Stimulated activated CD8-positive, alpha-beta memory T cell treated with anti-CD3 and anti-CD28 coated beads, Interleukin-15, amount 100 ng/mL, for 48 hours (primary cell): ENCODE results near the gene OTOP3.

Experiments
- DNase-seq, 2 donors: peaks; one replicate each; pipeline ENCODE4 v3.0.0-alpha.2; 2020; ENCODE audit warnings: low read depth in 2 of 2

Gene OTOP3

DNA sequence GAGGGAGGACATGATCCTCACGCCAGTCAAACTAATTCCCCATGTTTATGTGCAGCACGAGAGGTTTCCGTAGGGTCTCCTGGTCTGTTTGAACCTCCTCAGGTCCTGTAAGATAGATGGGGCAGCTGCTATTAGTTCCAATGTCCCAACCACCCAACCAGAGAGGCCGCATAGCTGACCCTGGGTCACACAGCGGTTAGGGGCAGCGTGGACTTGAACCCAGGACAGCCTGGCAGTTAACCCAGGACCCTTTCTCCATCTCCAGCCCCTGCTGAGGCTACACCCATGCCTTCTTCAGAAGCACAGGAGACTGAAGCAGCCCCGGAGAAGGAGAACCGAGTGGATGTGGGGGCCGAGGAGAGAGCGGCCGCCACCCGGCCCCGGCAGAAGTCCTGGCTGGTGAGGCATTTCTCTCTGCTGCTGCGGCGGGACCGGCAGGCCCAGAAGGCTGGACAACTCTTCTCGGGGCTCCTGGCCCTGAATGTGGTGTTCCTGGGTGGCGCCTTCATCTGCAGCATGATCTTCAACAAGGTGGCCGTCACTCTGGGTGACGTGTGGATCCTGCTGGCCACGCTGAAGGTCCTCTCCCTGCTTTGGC, 5.5 kb downstream of the OTOP3 start:
- DNase-seq = no peak

- DNase-seq = no peak
These were observed 8.3 kb downstream of the OTOP3 start for GRCh38 chr17:74943808-74944522.

DNA sequence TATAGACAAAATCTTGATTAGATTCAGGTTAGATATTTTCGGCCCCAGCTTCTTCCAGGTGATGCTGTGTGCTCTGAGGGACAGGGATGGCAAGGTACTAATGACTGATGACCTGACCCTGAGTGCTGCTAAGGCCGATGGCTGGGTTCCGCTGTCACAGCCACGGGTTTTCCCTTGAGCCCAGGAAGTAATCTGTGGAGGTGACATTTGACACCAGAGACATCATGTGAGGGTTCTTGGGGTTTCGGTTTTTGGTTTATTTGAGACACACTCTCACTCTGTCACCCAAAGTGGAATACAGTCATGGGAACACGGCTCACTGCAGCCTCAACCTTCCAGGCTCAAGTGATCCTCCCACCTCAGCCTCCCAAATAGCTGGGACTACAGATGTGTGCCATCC, 9.8 kb downstream of the OTOP3 start:
- no peak for DNase-seq

GRCh38 chr17:74946641-74947040, 10.9 kb downstream of the OTOP3 start:
- no peak for DNase-seq

DNA sequence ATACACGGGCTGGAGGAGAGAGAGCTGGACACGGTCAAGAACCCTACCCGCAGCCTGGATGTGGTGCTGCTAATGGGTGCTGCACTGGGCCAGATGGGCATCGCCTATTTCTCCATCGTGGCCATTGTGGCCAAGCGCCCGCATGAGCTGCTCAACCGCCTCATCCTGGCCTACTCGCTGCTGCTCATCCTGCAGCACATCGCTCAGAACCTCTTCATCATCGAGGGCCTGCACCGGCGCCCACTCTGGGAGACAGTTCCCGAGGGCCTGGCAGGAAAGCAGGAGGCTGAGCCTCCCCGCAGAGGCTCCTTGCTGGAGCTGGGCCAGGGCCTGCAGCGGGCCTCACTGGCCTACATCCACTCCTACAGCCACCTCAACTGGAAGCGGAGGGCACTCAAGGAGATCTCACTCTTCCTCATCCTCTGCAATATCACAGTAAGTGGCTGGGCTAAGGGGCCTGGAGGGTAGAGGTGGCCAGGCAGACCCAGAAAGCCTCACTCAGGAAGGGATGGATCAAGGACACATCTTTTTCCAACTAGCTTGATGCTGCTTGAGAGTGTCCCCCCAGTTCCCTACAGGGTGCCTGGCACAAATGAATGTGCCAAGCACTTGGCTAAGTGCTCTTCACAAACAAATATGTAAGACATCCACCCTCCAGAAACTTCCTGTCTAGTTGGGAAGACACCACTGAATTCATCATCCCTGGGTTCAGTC, 11.5 kb downstream of the OTOP3 start:
- no peak for DNase-seq

DNA sequence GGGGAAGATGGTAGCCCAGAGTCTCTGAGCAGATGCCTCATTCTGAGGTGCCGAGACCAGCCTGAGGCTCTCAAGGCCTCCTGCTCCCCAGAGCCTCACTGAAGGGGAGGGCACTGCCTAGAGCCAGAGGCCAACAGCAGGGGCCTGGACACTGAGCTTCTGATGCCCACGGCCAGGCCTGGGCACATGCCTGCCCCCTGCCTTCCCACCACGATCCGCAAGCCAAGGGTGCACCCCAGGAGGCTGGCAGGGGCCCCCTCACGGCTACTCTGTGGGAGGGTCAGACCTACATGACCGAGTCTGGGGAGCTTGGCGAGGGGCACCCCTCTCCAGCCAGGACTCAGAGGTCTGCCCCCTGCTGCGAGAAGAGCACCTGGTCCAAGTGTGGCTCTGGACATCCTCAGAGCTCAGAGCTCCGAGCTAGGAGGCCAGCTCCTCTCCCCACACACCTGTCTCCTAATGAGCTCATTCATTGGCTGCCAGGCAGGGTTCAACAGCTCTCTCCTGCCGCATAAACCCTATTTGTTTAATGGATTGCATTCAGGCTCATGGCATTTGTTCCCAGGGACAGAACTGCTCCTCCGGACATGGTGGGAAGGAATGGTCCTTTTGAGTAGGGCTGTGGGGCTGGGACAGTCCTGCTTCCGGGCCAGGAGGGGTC, 13.9 kb downstream of the OTOP3 start:
- DNase-seq = no peak

DNA sequence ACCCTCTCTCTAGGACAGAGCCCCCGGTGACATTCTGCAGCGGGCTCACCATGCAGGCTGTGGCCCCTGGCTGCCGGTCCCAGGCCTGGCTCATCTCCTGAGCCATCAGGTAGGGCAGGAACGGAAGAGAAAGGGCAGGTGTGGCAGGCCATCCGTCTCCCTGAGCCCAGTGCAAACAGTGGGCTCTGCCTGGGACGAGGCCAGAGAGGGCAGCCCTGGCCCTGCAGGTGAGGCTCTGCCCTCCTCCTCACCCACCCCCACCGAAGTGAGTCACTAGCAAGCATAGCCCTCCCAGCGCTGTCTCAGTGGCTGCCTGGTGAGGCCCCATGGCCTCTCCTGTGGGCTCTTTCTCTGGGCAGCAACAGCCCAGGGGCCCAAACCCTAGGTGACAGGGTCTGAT, 14.5 kb downstream of the OTOP3 start:
- no peak for DNase-seq

DNA sequence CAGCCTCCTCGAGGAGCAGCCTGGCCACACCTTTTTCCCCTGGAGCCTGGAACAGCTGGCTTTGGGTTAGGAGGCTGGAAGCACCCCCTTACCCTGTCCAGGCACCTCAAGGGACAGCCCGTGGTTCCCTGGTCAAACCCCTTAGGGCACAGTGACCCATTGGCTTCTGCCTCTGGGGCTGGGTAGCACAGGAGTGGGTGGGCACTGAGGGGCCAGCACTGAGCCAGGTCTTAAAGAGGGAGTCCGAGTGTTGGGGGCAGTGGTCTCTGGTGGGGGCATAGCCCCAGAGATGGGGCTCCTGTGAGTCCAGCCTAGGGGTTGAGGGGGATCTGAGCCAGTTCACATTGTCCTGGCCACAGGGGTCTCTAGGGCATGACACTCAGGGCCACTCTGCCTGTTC, 15.4 kb downstream of the OTOP3 start:
- DNase-seq = no peak

- DNase-seq = no peak
These were observed 16.2 kb downstream of the OTOP3 start for GRCh38 chr17:74951680-74952421.

- DNase-seq = no peak
These were observed 16.9 kb downstream of the OTOP3 start for GRCh38 chr17:74952431-74953133.

DNA sequence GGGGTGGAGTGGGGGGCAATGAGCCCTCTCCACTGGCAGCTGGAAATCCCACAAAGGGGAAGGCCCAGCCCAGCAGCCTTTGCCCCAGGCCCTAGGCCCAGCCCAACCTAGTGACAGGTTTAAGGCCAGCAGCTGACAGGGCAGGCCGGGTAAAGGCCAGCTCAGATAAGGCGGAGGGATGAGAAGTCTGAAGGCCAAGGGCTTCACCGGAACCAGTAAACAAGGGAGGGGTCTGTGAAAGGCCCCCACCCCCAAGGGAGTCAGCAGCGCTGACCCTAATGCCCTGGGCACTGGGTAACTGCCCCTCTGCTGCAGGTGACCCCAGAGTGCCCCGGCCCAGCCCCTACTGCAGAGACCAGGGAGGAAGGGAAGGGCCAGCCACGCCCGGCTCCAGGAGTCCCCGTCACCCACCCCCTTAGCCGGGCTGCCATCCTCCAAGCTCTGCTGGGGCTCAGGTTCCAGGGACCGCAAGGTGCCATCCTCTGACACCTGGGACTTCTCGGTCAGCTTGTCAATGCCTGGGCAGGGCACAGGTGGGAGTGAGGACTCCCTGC, 17.5 kb downstream of the OTOP3 start:
- DNase-seq = no peak

DNA sequence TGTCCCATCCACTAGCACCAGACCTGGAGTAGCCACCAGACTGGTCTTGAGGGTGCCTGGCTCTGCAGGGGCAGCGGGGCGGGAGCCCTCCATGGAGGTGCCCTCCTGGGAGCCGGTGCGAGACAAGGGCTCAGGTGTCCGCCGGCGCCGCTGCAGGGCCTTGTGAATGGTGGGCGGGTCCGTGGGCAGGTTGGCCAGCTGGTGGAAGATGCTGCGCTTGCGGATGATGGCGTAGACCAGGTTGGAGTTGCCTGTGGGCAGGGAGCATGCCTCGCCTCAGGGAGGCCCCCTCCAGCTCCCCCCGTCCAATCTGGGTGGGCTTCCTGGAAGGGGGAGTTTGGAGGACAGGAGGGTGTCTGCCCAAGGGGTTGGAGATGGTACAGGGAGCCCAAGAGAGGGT, 18.4 kb downstream of the OTOP3 start:
- no peak for DNase-seq

DNA sequence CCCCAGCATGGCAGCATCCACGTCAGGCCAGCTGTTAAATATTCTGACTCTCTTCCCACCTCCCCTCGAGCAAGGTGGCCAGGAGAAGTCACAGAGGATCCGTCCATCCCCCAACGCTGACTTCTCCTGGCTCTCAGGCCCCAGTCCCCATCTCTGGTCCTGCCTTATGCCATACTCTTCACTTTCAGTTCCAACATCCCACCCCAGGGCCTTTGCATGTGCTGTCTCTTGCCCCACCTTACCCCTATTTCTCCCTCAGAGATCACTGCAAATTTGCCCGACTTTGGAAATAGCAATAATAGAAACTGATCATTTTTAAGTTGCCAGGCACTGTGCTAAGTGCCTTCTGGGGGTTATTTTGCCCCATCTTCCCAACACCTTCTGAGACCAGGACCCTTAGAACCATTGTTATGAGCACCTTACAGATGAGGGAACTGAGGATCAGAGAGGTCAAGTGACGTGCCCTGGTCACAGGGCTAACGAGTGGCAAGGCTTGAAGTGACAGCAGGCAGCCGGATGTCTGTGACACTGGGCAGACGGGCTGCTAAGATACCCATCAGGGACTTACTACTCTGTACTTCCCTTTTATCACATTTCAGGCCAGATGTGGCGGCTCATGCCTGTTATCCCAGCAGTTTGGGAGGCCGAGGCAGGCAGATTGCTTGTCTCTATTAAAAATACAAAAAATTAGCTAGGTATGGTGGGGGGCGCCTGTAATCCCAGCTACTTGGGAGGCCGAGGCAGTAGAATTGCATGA, 19.1 kb downstream of the OTOP3 start:
- no peak for DNase-seq

GRCh38 chr17:74956093-74956492, 20.4 kb downstream of the OTOP3 start:
- no peak for DNase-seq

- peak; percentile 63 to 71 for DNase-seq
These were observed 22.4 kb downstream of the OTOP3 start for GRCh38 chr17:74957935-74958740.

DNA sequence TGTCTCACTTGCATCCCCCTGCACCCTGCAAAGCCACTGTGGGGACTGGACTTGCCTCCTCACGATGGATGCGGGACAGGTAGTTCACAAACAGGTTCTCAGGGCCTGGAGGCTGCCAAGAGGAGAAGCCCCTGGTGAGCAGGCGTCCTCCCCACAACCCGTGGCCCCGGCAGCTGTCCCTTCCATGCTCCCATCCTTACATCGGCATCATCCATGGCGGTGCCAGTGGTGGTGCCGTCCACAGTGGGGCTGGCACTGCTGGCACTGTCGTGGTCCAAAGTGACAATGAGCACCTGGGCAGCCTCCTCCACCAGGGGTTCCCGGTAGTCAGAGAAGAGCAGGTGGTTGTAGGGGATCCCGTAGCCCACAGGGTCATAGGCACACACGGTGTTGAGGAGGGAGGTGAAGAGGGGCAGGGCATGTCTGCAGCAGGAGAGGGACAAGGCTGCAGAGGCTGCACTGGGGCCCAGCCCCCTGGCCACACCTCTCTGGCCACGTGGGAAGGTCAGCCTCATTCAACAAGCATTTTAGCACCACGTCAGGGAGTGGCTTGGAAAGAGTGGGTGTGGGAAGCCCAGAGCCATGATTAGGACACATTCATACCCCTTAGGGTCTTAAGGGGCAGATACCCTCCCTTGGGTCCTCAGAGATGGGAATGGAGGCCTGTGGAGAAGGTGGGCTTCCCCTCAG, 24.3 kb downstream of the OTOP3 start:
- DNase-seq = no peak

DNA sequence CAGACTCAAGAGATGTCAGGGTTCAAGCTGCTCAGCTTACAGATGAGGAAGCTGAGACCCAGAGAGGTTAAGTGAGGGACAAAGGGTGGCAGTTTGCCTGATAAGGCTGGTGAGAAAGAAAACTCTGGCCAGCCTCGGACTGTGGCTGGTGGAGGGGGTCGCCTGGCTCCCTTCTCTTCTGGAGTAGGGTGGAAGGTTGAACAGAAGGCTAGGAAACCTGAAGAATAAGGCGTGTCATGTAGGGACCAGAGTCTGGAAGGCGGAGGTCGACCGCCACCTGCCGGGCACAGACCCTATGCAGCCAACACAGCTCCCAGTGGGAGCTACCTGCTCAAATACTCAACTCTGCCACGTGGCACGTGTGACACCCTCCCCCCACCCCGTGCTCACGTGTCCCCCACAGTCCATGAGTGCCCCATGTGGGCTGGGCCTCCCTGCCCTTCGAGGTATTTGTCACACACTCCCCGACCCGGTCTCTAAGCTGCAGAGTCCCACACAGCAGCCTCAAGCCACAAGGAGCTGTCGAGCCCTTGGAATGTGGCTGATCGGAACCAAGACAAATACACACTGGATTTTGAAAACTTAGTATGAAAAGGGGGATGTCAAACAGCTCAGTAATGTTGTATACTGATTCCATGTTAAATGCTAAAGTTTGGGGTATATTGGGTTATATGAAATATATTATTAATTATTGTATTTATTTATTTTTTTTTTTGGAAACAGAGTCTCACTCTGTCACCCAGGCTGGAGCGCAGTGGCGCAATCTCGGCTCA, 25.1 kb downstream of the OTOP3 start:
- peak; percentile 38 to 44 for DNase-seq
